Parathyroid adenoma (tissue), 2 donors: Measurements from ENCODE around the gene MAML1.

Source experiments
- H2AFZ ChIP-seq: fragments of 300-600 bp; sonication (generic); one replicate; pipeline ENCODE4 v1.7.0; 2017; ENCODE audit warnings: antibody characterized with exemption, mild to moderate bottlenecking
- H3K27ac ChIP-seq: fragments of 300-600 bp; sonication (generic); one replicate; pipeline ENCODE4 v1.7.0; 2017
- H3K27me3 ChIP-seq: fragments of 300-600 bp; sonication (generic); one replicate; pipeline ENCODE4 v1.7.0; 2017; ENCODE audit warnings: low read length; ENCODE audit not compliant: control insufficient read depth, insufficient read depth
- H3K36me3 ChIP-seq: fragments of 300-600 bp; sonication (generic); one replicate; pipeline ENCODE4 v1.7.0; 2017; ENCODE audit warnings: low read length; ENCODE audit not compliant: control insufficient read depth, insufficient read depth
- H3K4me1 ChIP-seq: fragments of 300-600 bp; sonication (generic); one replicate; pipeline ENCODE4 v1.7.0; 2017; ENCODE audit warnings: control low read depth
- H3K4me2 ChIP-seq: fragments of 300-600 bp; sonication (generic); one replicate; pipeline ENCODE4 v1.7.0; 2017; ENCODE audit warnings: low read length
- H3K4me3 ChIP-seq: fragments of 300-600 bp; sonication (generic); one replicate; pipeline ENCODE4 v1.7.0; 2017; ENCODE audit warnings: low read depth, low read length
- H3K79me2 ChIP-seq: fragments of 300-600 bp; sonication (generic); one replicate; pipeline ENCODE4 v1.7.0; 2017; ENCODE audit warnings: control low read depth
- H3K9ac ChIP-seq: fragments of 300-600 bp; sonication (generic); one replicate; pipeline ENCODE4 v1.7.0; 2017; ENCODE audit warnings: mild to moderate bottlenecking
- H3K9me3 ChIP-seq: fragments of 300-600 bp; sonication (generic); one replicate; pipeline ENCODE4 v1.7.0; 2017; ENCODE audit warnings: low read length; ENCODE audit not compliant: control insufficient read depth
- CTCF ChIP-seq: fragments of 300-600 bp; sonication (generic); IDR thresholded peaks from one replicate; pipeline ENCODE4 v1.7.0; 2017; ENCODE audit warnings: antibody characterized with exemption, mild to moderate bottlenecking
- donor health status: primary hyperparathyroidism.

MAML1 gene

GRCh38 chr5:179716286-179716685 is 16.3 kb upstream of the MAML1 start:
- Histone ChIP-seq H3K27me3 (no peaks in the 10 kb centered on the region), H2AFZ (no peak overlapping the region), H3K36me3 (no peaks in the 10 kb centered on the region), H3K4me2 (no peak overlapping the region), H3K4me1 (no peaks in the 10 kb centered on the region), H3K27ac (no peak overlapping the region), H3K9ac (no peak overlapping the region), H3K4me3 (no peak overlapping the region), H3K79me2 (peaks cover 29% of the 10 kb centered on the region), H3K9me3 (no peaks in the 10 kb centered on the region)
- no peak for TF ChIP-seq CTCF

GRCh38 chr5:179720222-179720621 is 12.4 kb upstream of the MAML1 start:
- H3K9me3 ChIP-seq: no peaks in the 10 kb centered on the region
- no peaks in the 10 kb centered on the region for H3K27me3 ChIP-seq
- no peaks in the 10 kb centered on the region for H3K4me1 ChIP-seq
- H3K79me2 ChIP-seq: peaks cover 13% of the 10 kb centered on the region
- H3K27ac ChIP-seq: no peak overlapping the region
- H2AFZ ChIP-seq: no peak overlapping the region
- TF ChIP-seq CTCF: no peak
- no peak overlapping the region for H3K4me3 ChIP-seq
- no peaks in the 10 kb centered on the region for H3K36me3 ChIP-seq
- no peak overlapping the region for H3K9ac ChIP-seq
- no peak overlapping the region for H3K4me2 ChIP-seq

DNA sequence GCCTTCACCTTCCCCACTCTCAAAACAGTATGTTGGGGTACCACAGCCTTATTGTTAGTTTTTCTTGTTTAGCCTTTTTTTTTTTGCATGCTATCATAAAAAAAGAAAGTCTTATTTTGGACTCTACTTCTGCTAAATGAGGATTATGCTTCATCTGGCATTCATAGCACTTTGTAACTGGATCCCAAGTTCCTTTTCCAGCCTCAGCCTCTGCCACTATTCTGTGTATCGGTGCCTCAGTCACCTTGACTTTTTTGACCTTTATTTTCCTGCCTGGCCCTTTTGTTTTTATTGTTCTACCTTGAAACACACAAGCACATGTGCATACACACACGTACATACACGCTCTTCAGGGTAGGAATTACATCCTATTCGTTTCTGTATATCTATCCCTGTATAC is 8.5 kb upstream of the MAML1 start:
- Histone ChIP-seq H3K36me3 (no peaks in the 10 kb centered on the region), H3K27me3 (no peaks in the 10 kb centered on the region), H3K4me2 (no peak overlapping the region), H3K27ac (no peak overlapping the region), H3K79me2 (peaks cover 4% of the 10 kb centered on the region), H3K4me1 (no peaks in the 10 kb centered on the region), H2AFZ (no peak overlapping the region), H3K9ac (no peak overlapping the region), H3K4me3 (no peak overlapping the region), H3K9me3 (no peaks in the 10 kb centered on the region)
- TF ChIP-seq CTCF: no peak

GRCh38 chr5:179727106-179727505 is 5.5 kb upstream of the MAML1 start:
- Histone ChIP-seq H3K9ac (no peak overlapping the region), H2AFZ (no peak overlapping the region), H3K4me1 (no peaks in the 10 kb centered on the region), H3K27ac (no peak overlapping the region), H3K4me3 (no peak overlapping the region), H3K36me3 (no peaks in the 10 kb centered on the region), H3K9me3 (no peaks in the 10 kb centered on the region), H3K4me2 (no peak overlapping the region), H3K79me2 (no peaks in the 10 kb centered on the region), H3K27me3 (no peaks in the 10 kb centered on the region)
- no peak for TF ChIP-seq CTCF

DNA sequence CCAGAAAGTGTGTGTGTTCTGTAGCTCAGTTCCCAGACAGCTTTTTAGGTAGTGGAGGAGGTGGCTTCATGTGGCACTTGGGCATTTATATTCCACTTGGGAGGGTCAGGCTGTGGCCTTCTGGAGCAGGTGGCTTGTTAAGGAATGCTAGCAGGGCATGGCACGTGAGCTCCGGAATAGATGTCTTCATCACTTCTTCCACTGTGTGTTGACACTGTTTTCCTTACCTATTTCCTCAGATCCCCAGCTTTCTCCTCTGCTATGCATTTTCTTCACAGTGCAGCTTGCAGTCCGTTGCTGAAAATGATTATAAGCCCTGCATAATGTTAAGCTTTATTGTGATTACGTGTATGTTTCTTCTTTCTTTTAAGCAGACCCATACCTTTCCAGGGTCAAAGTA is 3.3 kb upstream of the MAML1 start:
- no peaks in the 10 kb centered on the region for H3K9me3 ChIP-seq
- H3K9ac ChIP-seq: no peak overlapping the region
- H2AFZ ChIP-seq: no peak overlapping the region
- no peak overlapping the region for H3K4me3 ChIP-seq
- no peak overlapping the region for H3K27ac ChIP-seq
- H3K4me1 ChIP-seq: peaks cover 5% of the 10 kb centered on the region
- H3K27me3 ChIP-seq: no peaks in the 10 kb centered on the region
- no peak for TF ChIP-seq CTCF
- no peaks in the 10 kb centered on the region for H3K79me2 ChIP-seq
- H3K36me3 ChIP-seq: no peaks in the 10 kb centered on the region
- H3K4me2 ChIP-seq: no peak overlapping the region
